Stimulated activated CD8-positive, alpha-beta memory T cell treated with anti-CD3 and anti-CD28 coated beads, Interleukin-15, amount 100 ng/mL, for 1 hour (primary cell): ENCODE results near the gene MCM5.
"Not testable (repeated sequence)": the region's sequence is repeated elsewhere in the genome, so short reads cannot be mapped to it uniquely, and the experiment has no call there.

Experiments used
- DNase-seq: peaks from one replicate; pipeline ENCODE4 v3.0.0-alpha.2; 2020; ENCODE audit warnings: low read depth

Gene MCM5

GRCh38 chr22:35399678-35400500 lies at the start of gene MCM5:
MCM5 (plus strand) TSS chr22:35400140; CDS start chr22:35400439, 299 bp downstream.
- peak; percentile 95 for DNase-seq

GRCh38 chr22:35350539-35351503 lies 49.1 kb upstream of the MCM5 start:
- DNase-seq = peak; percentile 71

- DNase-seq = no peak
Measured at GRCh38 chr22:35352214-35353111, 47.5 kb upstream of the MCM5 start.

GRCh38 chr22:35353318-35353717 lies 46.6 kb upstream of the MCM5 start:
- DNase-seq = no peak

- DNase-seq = no peak
Measured at GRCh38 chr22:35354068-35354467, 45.9 kb upstream of the MCM5 start.

GRCh38 chr22:35357883-35358621 lies 41.9 kb upstream of the MCM5 start:
- no peak for DNase-seq

- DNase-seq = no peak
Measured at GRCh38 chr22:35359380-35360065, 40.4 kb upstream of the MCM5 start.

- no peak for DNase-seq
Measured at GRCh38 chr22:35361001-35361558, 38.9 kb upstream of the MCM5 start.

- DNase-seq = no peak
Measured at GRCh38 chr22:35363566-35364086, 36.3 kb upstream of the MCM5 start.

GRCh38 chr22:35364230-35364629 lies 35.7 kb upstream of the MCM5 start:
- DNase-seq = not testable (repeated sequence)

GRCh38 chr22:35367331-35367886 lies 32.5 kb upstream of the MCM5 start:
- DNase-seq = no peak

GRCh38 chr22:35368386-35368785 lies 31.6 kb upstream of the MCM5 start:
- DNase-seq = no peak

GRCh38 chr22:35369996-35370395 lies 29.9 kb upstream of the MCM5 start:
- DNase-seq = no peak

- DNase-seq = no peak
Measured at GRCh38 chr22:35373781-35374180, 26.2 kb upstream of the MCM5 start.

GRCh38 chr22:35375031-35375430 lies 24.9 kb upstream of the MCM5 start:
- no peak for DNase-seq

GRCh38 chr22:35375526-35375925 lies 24.4 kb upstream of the MCM5 start:
- DNase-seq = no peak

GRCh38 chr22:35376728-35377472 lies 23.0 kb upstream of the MCM5 start:
- no peak for DNase-seq

GRCh38 chr22:35377735-35378134 lies 22.2 kb upstream of the MCM5 start:
- DNase-seq = no peak

- DNase-seq = no peak
Measured at GRCh38 chr22:35378621-35379020, 21.3 kb upstream of the MCM5 start.
